HG02884 (cell line): ENCODE measurements around the gene ZDHHC7.

Experiments
- ATAC-seq: cut with Tn5 transposase; IDR thresholded peaks from one replicate; pipeline ENCODE4 v1.9.1; 2021; ENCODE audit warnings: mild to moderate bottlenecking, moderate library complexity; ENCODE audit not compliant: unreplicated experiment

The ZDHHC7 gene

DNA sequence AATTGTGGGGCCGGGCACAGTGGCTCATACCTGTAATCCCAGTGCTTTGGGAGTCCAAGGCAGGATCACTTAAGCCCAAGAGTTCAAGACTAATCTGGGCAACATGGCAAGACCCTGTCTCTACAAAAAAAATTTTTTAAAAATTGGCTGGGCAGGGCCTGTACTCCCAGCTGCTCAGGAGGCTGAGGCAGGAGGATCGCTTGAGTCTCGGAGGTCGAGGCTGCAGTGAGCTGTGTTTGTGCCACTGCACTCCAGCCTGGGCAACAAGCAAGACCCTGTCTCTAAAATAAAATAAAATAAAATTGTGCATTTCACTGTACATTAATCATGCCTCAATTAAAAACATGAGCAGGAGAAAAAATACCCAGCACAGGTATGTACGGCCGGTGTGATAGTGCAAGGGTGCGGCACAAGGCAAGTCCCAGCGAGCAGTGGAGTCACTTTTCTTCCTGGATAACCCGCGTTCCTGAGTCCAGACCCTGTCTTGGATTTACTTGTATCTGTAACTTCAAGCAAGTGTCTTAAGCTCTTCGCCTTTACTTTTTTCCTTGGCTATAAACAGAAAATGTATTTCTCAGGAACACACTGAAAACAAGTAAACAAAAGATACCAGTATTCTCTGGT is 11.4 kb downstream of the ZDHHC7 start:
- ATAC-seq: no peak

- no peak for ATAC-seq
Observed at GRCh38 chr16:84999200-84999599, 12.1 kb downstream of the ZDHHC7 start.

GRCh38 chr16:84996365-84996764 is 15.0 kb downstream of the ZDHHC7 start:
- no peak for ATAC-seq

DNA sequence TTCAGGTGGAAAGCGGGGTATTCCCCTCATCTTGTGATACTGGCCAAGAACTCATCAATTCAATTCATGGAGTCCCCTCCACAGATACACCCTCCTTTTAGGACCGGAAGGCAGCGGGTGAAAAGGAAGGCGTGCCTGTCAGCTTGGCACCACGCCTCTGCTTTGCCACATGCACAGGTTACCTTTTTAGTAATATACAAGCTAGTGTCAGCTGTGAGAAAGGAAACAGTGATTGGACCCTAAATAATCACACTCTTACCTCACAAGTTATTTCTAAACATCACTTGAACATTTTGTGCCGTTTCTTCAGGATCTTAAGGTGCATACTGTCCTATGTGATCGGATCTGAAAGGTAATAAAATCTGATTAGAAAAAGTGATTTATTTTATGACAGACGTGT is 15.7 kb downstream of the ZDHHC7 start:
- ATAC-seq: no peak

- ATAC-seq: no peak
Observed at GRCh38 chr16:84993926-84994325, 17.4 kb downstream of the ZDHHC7 start.

DNA sequence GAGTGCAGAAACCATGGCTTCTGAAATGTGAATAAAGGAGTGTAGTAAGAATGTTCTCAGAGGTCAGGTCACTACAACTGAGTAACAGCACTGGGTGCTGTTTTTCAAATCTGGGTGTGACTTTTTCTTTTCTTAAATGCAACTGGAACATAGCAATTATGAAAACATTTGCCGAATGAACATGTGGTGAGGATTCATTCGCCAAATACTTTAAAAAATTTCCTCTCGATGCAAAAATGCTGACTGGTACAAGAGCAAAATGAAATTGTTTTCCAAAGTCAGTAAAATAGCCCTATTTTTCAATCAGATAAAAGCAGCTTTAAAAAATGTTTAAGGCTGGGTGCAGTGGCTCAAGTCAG is 18.6 kb downstream of the ZDHHC7 start:
- no peak for ATAC-seq

- no peak for ATAC-seq
Observed at GRCh38 chr16:84990782-84991181, 20.6 kb downstream of the ZDHHC7 start.

DNA sequence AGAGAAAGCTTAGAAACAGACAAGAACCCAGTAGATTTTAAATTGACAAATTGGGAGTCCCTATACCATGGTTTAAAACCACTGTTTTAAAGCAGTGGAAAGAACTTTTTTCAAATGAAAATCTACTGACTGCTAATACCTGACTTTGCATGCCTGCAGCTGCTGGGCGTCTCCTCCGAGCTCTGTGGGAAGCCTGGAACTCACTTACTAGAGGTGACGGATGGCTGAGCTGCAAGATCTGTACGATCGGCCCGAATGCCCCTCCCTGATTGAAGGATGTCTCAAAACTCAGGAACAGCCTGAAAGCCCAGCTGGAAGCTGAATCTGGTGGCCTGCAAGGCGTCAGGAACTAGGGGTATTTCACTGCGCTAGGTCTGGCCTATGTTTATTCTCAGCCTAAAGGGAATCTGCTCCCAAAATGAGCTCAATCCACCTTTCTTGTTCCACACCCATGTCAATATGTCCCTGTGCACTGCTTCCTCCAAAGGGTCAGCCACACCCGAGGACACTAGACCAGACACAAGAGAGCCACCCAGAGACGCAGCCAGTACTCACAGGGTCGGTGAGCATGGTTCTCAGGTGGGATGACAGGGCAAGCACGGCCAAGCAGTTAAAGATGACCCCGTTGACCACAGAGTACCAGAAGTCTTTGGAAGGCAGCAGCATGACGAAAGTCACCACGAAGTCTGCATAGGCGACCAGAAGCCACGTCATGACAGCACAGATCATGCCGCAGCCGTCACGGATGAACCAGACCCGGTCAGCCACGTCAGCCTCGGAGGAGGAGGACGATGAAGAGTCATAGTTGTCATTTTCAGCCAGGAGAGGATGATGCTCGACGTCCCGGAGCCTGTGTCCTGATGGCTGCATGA is 21.4 kb downstream of the ZDHHC7 start:
- no peak for ATAC-seq

- ATAC-seq: no peak
Observed at GRCh38 chr16:84988328-84989080, 22.8 kb downstream of the ZDHHC7 start.

DNA sequence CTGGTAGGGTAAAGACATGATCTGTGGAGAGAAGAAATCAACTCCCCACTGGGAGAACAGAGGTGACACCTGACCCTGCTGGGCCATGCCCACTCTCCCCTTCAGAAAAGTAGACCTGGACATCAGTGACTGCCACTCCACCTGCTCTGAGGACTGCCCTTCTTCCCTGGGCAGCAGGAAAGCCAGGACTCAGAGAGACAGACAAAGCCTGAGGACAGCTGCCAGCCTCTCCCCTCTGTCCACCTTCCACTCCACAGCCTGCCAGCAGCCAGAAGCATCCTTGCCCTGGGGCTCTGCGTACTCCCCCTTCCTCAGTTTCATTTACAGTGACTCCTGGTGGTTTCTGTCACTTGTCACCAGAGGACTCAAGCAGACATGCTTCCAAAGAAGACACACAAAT is 24.5 kb downstream of the ZDHHC7 start:
- ATAC-seq: no peak

- ATAC-seq: no peak
Observed at GRCh38 chr16:84986102-84986501, 25.2 kb downstream of the ZDHHC7 start.

DNA sequence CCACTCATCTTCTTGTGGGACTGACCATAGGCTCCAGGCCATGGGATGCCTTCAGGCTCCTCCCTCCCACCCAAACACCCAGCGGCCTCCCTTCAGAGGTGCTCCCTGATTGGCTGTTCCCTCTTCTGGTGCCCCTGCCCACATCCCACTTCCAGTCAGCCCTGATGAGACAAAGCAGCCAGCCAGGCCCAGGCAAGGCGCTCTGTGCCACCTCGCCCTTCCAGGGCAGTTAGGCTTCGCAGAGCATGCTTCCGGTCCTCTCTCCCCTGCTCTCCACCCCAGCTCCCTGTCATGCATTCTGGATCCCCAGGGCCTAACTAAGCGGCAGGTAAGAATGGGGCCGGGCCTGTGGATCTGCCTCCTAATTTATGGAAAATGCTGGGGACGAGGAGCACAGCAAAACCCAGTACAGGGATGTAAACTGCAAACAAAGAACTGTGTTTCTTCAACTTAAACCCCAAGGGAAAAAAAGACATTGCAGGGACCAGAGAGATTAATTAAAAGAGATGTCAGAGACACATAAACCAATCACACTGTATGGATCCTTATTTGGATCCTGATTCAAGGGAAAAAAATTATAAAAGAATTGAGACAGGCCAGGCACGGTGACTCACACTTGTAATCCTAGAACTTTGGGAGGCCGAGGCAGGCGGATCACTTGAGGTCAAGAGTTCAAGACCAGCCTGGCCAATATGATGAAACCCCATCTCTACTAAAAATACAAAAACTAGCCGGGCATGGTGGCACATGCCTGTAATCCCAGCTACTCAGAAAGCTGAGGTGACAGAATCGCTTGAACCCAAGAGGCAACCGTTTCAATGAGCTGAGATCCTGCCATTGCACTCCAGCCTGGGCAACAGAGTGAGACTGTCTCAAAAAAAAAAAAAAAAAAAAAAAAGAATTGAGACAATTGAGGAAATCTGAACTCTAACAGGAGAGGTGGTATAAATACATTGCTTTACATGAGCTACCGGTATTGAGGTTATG is 26.0 kb downstream of the ZDHHC7 start:
- no peak for ATAC-seq

DNA sequence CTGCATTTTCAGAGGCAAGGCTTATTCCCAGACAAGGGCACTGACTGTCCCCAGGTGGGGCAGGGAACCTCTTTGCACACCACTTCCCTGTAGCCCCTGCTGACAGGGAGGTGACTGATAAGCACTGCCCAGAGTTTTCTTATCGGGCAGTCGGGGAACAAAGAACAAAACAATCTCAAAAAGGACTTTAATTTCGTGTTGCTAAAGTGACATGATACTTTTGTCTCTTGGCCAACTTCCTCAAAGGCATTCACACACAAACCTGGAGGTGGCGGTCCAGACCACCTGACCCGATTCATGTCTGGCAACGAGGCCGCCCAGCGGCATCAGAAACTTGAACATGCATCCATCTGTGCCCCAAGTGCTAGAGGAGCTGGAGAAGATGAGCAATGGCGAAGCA is 28.9 kb downstream of the ZDHHC7 start:
- no peak for ATAC-seq

GRCh38 chr16:84979516-84979915 is 31.8 kb downstream of the ZDHHC7 start:
- no peak for ATAC-seq

- ATAC-seq: no peak
Observed at GRCh38 chr16:84976644-84977400, 34.5 kb downstream of the ZDHHC7 start.

GRCh38 chr16:84975522-84975921 is 35.8 kb downstream of the ZDHHC7 start:
- no peak for ATAC-seq

DNA sequence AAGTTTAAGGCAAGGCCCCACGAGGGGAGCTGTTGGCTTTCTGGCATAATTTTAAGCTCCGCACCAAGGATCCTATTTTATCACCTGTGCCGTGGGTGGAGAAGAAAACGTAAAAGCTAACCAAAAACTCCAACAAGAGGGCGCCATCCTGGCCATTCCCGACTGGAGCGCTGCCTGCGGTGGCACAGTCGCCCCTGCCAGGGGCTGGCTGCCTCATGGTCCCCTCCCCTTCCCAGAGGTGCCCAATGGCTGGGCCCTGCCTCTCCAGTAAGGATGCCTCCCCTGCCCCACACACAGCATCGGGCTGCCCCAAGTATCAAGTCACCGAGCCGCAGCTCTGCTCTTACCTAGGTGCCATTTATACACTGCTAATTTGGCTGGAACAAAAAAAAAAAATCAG is 36.3 kb downstream of the ZDHHC7 start:
- ATAC-seq: no peak

DNA sequence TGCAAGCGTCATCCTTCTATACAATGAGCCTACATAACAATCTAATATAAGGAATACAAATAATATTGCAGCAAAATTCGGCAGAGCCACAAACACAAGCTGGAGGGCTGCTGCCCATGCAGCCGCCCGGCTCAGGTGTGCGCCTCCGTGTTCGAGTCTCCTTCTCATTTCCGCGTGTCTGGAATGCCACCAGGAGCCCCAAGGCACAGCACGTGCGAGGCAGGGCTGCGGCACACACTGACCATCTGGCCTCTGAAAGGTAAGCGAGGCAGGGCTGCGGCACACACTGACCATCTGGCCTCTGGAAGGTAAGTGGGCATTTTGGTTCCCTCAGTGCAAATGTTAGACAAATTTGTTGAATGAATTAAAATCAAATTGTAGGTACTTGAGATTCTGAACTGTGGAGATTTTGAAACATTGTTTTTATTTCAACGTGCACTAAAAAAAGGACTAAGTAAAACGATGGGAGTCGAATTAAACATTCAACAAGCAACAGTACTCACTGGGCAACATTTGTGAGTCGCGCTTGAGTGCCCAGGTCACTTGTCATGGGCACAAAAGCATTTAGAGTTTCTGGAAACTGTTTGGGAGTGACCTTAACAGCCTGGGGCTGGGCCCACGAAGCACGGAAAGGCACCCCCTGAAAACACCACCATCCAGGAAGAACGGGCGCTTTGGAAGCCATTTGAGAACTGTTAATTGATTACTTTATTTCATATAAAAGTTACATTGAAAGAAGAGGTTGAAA is 37.4 kb downstream of the ZDHHC7 start:
- no peak for ATAC-seq

DNA sequence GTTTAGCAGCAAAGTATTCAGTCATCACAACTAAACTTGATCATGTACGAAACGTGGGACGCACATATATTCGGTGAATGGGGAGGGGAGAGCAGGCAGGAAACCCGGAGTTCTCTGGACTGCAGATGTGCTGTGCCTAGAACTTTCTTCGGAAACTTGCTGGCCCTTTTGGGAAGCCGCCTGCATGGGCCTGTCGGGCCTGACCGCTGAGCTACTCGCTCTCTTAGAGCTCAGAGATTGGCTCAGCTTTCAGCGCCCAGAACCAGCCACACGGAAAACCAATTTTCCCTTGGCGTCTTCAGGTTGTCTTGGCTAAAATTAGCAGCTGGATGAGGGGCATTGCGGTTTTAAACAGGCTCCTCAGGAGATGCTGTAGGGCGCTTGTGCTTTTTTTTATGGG is 38.1 kb downstream of the ZDHHC7 start:
- ATAC-seq: no peak
